Frontal cortex (tissue), 4 donors: ENCODE measurements around the gene MND1. TPM values are rescaled to one million over a fixed set of nuclear protein-coding genes. Genes with fewer than 3 reads are reported as not detected.
A peak's percentile ranks its signal among the peaks of the same experiment; 100 is the strongest.

Experiments used
- DNase-seq, 2 donors: peaks; one replicate each; pipeline ENCODE4 v3.0.0; 2012; ENCODE audit warnings: low spot score in 2 of 2
- FAIRE-seq: peaks from 2 replicates; lab custom pipeline; 2012; peaks lifted over from hg19 to GRCh38; lab: Jason Lieb, UNC
- total RNA-seq: library from RNA; depleted of rRNA; stranded (reverse); fragments of >200 nt; gene quantifications from one replicate; pipeline ENCODE4 v1.2.3, GENCODE V29; 2014
- donor health status: control.
- donor health status: control.
- donor health status: control.

MND1 gene
- total RNA-seq, 1 donor from 2014 or later = 3.7 TPM

DNA sequence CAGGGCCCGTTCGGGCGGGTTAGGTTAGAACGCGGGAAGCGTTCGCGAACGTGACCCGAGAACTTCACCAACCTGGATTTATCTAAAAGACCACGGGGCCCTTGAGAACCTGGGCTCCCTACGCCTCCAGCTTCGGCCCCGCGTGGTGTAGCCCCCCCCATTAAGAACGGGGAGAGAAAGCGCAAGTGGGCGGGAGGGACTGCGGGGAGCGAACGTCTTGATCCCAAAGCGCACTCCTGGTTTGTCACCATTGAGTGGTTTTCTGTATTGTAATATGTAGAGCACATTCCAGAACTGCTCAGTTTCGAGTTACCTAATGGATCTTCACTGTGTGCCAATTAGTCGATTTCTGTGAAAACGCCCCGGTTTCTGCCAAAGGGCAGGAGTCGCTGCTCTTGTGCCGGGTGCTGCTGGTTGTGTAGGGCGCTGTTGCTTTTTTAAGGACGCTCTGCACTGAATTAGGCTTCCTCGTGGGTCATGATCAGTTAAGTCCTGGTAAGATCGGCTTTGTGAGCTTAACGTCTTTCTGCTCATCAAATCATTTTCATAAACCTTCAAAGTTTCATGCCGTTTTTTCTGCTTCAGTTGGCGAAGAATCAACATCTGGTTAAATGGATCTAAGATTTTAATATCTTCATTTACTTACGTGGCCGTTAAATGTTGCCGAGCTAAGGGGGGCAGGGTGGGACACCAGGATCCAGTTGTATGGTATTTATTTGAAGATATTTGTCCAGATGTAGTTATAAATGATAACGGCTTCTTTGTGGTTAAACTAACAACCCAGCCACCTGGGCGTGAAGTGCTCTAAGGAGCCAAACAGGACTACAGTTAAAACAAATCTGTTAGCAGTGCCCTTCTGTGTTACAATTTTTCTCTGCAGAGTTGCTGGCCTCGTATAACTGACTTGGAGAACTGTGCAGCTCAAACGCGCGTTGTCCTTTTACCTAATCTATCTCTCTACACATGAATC is 809 bp downstream of the MND1 start:
- FAIRE-seq (no peak), DNase-seq (peak; percentile 33)

DNA sequence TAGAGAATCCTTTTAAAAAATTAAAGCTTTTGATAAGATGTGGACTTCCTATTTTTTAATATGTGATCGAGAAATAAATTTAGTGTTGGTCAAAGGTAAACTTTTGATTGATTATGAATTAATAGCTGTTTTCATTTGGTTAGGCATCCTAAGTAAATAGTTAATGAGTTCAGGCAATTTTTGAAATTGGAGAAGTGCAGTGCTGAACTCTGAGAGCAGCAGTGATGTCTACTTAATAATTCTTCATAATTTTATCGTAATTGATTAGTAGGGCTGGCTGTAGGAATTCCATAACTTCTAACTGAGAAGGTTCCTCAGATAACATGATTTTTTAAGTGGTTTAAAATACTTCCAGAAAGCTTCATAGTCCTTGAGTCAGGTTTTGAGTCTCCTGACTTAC is 1.5 kb downstream of the MND1 start:
- no peak for DNase-seq
- FAIRE-seq = no peak

DNA sequence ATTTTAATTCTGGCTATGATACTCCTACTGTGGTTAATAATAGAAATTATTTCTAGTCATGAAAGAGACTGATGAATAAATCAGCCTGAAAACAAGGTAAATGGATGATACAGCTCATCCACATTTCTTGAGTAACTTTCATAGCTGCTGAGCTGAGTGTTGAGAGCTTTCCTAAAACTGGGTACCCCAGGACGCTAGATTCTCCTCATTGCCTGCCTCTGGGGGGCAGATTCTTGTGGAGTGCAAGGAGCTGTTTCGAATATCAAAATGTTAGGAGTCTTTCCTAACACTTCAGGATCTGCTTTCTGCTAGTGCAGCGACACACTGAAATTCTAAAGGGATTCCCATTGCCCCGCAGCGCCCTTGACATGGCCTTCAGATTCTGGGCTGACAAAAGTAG is 2.1 kb downstream of the MND1 start:
- DNase-seq = no peak

DNA sequence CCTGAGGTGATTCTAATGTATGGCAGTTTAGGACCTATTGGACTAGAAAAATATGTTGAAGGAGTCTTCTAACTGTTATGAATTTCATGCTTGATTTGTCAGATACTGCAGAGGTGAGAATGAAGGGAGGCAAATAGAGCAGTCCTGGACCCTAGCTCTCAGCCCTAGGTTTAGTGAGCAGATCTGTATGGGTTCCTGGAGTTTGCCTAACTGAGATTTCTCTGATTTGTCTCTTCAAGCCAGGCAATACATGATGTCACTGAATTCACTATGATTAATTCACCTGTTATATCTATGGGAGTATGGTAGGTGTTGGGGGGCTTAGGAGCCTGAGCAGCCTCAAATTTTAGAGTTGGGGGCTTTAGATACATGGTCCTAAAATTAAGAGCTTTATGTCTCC is 2.6 kb downstream of the MND1 start:
- FAIRE-seq (no peak), DNase-seq (no peak)

More for the DNA sequence above, 2.1 kb downstream of the MND1 start:
- FAIRE-seq = no peak

DNA sequence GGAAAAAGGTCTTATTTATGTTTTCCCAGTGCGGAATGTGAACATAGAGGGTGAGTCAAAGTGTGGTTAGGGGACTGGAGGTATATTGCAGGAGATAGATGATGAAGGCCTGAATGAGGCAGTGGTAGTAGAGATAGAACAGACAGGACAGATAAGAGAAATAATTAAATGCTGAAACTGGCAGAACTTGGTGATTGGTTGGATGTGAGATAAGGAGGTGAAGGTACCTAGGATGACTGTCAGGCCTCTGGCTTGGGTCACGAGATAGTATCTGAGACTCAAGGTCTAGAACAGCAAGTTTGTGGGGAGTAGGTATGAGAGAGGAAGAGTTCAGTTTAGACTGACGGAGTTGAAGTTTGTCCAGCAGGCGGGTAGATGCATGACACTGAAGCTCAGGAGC is 3.5 kb downstream of the MND1 start:
- FAIRE-seq (no peak), DNase-seq (no peak)

DNA sequence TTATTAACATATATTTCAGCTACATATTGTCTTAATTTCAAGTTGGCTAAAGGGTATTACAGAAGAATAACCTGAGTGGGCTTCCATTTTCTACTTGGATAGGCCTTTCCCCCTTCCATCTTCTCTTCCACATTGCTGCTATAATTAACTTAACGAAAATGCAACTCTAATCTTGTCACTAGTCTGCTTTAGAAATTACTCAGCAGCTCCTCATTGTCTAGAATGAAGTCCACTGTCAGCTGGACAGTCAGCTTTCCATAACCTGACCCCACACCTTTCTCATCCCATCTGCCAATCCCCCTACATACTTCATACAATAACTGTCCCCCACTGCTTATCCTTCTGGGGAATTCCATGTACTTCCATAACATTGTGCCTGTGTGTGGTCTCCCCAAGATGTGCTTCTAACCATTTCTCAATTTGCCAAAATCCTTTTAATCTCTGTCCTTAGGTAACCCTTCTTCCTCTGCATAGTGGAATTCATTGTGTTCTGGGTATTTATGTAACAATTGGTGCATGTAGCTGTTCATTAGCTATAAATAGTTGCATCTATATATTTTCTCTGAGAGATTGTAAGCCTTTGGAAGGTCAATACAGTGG is 4.8 kb downstream of the MND1 start:
- FAIRE-seq = no peak
- no peak for DNase-seq

DNA sequence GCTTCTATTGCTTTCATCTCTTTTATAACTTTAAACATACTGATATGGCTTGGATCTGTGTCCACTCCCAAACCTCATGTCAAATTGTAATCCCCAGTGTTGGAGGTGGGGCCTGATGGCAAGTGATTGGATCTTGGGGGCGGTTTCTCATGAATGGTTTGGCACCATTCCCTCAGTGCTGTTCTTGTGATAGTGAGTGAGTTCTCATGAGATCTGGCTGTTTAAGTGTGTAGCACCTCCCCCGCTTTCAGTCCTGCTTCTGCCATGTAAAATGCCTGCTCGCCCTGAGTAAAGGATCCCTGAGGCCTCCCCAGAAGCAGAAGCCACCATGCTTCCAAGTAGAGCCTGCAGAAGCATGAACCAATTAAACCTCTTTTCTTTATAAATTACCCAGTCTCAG is 17.7 kb downstream of the MND1 start:
- DNase-seq (no peak), FAIRE-seq (no peak)

DNA sequence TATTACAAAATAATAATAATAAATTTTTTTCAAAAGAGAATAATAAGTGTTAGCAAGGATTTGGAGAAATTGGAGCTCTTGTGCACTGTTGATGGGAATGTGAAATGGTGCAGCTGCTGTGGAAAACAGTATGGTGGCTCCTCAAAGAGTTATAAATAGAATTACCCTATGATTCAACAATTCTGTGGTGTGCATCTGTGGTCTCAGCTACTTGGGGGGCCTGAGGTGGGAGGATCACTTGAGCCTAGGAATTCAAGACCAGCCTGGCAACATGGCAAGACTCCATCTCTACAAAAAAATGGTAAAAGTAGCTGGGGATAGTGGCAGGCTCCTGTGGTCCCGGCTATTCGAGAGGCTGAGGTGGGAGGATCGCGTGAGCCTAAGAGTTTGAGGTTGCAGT is 19.6 kb downstream of the MND1 start:
- FAIRE-seq (no peak), DNase-seq (no peak)

DNA sequence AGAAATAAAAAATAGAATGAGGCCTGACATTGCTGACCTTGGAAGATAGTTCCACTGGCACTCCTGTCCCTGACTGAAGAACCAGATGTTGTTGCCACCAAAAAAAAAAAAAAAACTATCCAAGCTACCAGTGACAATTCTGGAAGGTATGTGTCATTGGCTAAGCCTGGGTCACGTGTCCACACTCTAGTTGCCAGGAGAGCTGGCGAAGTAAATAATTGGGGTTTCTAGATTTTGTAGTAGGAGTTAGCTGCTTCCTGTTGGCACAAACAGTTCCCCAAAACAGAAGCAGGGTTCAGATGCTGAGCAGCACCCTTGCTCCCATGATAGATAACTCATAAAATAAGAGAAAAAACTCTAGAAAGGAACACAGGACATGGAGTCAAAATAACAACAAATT is 20.5 kb downstream of the MND1 start:
- no peak for FAIRE-seq
- DNase-seq = no peak

DNA sequence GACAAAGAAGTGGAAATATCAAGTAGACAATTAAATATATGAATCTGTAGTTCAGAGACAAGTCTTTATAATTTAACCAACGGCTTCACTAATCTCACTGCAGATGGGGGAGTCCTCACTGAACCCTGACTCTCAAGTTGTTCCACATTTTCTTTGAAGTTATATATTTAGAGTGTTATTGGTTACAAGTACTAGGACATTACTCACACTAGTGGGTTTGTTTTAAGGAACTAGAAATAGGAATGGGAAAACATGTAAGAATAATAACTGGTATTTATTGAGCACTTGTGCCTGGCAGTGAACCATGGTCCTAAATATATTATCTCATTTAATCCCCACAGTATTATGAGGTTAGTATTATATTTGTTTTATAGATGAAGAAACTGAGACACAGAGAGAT is 22.0 kb downstream of the MND1 start:
- DNase-seq = no peak
- FAIRE-seq = no peak

DNA sequence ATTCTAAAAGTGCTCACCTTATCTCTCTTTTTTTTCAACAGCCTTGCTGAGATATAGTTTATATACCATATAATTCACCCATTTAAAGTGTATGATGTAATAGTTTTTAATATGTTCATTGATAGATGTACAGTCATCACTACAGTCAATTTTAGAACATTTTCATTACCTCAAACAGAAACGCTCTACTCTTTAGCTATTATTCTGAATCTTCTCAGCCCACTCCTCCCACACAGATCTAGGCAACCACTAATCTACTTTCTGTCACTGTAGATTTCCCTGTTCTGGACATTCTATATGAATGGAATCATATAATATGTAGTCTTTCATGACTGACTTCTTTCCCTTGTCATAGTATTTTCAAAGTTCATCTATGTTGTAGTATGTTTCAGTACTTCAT is 22.6 kb downstream of the MND1 start:
- DNase-seq (no peak), FAIRE-seq (no peak)

DNA sequence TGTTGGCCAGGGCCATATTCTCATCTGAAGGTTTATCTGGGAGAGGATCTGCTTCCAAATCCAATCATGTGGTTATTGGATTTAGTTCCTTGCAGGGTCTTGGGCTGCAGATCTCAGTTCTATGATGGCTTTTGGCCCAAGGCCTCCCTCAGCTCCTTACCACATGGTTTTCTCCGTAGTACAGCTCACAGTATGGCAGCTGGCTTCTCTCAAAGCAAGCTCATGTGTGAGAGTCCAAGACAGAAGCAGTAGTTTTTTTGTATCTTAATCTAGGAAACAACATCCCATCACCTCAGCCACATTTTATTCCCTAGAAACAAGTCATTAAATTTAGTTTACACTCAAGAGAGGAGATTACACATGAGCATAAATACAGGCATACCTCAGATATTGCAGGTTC is 24.5 kb downstream of the MND1 start:
- DNase-seq (no peak), FAIRE-seq (no peak)

DNA sequence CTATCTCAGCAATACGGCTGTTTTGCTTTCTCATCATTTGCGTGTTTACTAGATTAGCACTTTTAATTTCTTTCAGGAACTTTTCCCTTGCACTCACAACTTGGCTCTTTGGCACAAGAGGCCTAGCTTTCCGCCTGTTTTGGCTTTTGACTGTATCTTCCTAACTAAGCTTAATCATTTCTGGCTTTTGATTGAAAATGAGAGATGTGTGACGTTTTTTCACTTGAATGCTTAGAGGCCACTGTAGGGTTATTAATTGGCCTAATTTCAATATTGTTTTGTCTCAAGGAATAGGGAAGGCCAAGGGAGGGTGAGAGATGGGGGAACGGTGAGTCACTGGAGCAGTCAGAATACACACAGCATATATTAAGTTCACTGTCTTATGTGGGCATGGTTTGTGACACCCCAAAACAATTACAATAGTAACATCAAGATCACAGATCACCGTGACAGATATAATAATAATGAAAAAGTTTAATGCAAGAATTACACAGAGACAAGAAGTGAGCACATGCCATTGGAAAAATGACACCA is 27.3 kb downstream of the MND1 start:
- FAIRE-seq (no peak), DNase-seq (no peak)

DNA sequence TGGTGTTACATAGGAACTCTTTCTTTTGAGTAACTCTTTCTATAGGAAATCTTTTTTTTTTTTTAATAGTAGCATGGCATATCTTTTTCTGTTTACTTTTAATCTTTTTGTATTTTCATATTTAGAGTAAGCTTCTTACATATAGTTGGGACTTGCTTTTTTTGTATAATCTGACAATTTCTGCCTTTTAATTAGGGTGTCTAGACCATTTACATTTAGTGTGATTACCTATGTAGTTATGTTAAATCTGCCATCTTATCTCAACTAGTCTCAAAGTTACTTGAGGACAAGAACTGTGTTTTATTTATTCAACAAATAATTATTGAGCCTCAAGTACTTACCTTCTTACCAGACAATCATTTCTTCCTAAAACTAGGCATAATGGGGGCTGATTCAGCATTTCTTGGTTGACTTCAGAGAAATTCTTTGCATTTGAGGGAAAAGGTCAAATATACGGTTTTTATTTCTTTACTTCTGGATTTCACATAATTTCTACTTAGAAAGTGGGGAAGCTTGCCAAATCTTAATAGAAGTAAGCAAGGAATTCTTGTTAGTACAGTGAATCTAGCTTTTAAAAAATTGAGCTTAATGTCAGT is 28.6 kb downstream of the MND1 start:
- DNase-seq (no peak), FAIRE-seq (peak; percentile 17)

DNA sequence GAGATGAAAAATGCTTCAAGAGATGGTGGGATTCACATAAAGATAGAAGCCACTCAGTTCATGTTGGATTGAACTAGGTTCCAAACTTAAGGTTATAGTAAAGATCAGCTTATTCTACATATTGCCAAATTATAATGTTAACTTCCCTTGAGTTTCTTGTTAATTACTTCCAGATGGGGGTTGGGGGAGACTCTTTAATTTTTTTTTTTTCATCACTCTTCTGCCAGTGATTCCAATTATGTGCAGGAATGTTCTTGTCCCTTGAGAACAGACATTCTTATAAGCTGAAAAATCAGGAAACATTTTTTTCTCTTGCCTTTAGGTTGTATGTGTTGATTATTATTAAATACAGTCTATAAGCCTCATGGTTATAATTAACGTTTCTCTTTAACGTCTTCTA is 30.0 kb downstream of the MND1 start:
- DNase-seq = no peak
- no peak for FAIRE-seq

DNA sequence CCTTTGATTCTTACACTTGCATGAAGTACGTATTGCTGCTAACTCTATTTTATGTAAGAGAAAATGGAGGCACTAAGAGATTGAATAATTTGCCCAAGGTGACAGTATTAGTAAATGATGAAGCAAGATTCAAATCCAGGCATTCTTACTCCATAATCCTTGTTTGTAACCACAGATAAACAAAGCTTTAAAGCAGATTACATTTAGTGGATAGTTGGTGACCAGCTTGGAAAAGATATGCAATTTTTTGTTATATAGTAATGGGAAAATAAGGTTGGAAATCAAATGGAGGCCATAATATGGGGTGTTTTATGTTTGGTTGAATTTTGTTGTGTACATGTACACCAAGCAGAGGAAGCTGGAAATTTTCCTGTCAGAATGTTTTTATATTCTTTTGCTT is 30.8 kb downstream of the MND1 start:
- FAIRE-seq (no peak), DNase-seq (no peak)

DNA sequence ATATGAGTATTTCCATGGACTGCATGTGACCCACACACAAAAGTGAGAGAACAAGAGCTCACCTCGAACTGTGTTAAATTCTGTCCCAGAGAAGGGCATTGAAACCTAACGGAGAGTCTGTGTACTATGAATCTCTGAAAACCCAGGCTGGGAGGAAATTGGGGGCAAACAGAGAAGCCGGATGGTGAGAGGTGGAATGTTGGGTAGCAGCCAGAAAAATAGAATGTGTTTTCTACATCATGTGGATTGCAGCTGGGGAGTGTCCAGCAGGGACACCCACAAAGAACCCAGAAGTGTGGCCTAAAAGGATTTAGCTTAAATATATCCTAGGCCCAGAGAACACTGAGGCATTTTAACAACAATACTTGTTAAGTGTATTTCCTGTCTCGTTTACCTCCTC is 38.6 kb downstream of the MND1 start:
- DNase-seq (peak in 1 of 2 donors; percentile 3), FAIRE-seq (no peak)

DNA sequence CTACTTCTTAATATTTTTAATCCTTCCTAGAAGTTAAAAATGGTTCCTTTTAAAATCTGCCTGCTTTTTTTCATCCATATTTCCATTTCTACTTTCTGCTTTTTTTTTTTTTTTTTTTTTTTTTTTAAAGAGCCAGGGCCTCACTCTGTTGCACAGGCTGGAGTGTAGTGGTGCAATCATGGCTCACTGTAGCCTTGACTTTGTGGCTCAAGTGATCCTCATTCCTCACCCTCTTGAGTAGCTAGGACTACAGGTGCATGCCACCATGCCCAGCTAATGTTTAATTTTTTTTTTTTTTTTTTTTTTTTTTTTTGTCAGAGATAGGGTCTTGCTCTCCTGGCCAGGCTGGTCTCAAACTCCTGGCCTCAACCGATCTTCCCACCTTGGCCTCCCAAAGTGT is 39.7 kb downstream of the MND1 start:
- no peak for DNase-seq
- FAIRE-seq = no peak

DNA sequence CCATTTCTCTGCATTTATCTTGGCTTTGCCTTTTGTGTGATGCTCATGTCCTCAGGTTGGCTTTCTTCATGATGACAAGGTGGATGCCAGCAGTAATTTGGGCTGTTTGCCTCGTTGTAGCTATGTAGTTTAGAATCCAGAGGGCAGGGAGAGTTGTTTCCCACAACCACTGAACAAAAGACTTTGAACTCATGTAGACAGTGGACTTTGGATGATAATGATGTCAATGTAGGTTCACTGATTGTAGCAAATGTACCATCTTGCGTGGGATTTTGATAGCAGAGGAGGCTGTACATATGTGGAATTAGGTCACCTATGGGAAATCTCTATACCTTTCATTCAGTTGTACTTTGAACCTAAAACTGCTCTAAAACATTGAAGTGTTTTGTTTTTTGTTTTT is 41.3 kb downstream of the MND1 start:
- DNase-seq (no peak), FAIRE-seq (no peak)

DNA sequence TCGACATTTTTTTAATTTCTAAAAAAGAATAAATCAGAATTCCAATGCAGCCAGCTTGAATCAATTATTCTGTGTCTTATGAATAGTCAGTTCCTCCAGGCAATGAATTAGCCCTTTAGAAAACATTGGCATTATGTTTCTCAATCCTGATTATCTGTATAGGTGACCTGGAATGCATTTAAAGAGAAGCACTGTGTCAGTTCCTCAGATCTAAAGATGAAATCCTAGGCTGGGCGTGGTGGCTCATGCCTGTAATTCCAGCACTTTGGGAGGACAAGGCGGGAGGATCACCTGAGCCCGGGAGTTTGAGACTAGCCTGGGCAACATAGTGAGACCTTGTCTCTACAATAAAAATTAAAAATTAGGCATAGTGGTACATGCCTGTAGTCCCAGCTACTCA is 43.5 kb downstream of the MND1 start:
- DNase-seq (no peak), FAIRE-seq (no peak)

DNA sequence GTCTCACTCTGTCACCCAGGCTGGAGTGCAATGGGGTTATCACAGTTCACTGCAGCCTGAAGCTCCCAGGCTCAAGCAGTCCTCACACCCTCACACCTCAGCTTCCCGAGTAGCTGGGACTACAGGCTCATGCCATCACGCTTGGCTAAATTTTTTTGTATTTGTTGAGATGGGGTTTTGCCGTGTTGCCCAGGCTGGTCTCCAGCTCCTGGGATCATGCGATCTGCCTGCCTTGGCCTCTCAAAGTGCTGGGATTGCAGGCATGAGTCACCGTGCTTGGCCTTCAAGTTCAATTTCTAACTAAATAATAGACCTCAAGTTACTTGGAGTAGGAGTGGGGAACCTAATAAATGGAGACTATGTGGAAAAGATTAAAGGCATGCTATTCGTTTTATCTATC is 48.9 kb downstream of the MND1 start:
- FAIRE-seq = no peak
- DNase-seq = no peak
